ENCODE data around the gene SLC66A2.

GRCh38 chr18:79879566-79879965 lies 71.9 kb downstream of the SLC66A2 start:
- TF ChIP-seq CTCF (conservative IDR thresholded peaks at IDR 0.05; ENCODE audit: low read depth, low read length): no peak
- TF ChIP-seq EZH2 (IDR thresholded peaks at IDR 0.05; ENCODE audit: low read length, unreplicated experiment): no peak
